OCI-LY7 (cell line): ENCODE data around the gene CCDC181.

ENCODE experiments used
- EZH2phosphoT487 ChIP-seq: fragments of 200-600 bp; sonication (generic); IDR thresholded peaks from 2 replicates; pipeline ENCODE4 v1.6.1; 2018; ENCODE audit warnings: low read depth, borderline replicate concordance, mild to moderate bottlenecking, mixed run types, antibody characterized with exemption, low read length, moderate library complexity, mixed read lengths
- TF ChIP-seq, protein P1 (sequence below): fragments of 200-600 bp; sonication (generic); conservative IDR thresholded peaks from 2 replicates; pipeline ENCODE4 v1.5.1; 2014; ENCODE audit warnings: mild to moderate bottlenecking, antibody characterized with exemption, low read length, moderate library complexity, mixed read lengths

DNA sequence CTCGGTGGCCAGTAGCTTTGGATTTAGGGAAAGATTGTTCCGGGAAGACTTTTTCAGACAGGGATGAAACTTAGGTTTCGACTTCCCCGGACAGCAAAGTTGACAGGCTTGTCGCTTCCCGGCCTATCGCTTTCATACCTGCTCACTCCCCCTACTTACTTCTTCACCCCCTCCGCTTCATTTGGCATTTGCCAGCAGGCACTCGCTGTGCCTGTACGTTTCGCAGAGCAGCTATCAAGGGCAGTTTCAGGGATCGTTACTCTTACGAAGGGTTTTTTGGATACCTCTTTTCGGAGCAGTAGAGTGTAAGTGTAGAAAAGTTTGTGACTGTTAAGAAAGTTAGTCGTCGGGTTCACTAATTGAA is 58.9 kb downstream of the CCDC181 start:
- TF ChIP-seq, protein P1, sequence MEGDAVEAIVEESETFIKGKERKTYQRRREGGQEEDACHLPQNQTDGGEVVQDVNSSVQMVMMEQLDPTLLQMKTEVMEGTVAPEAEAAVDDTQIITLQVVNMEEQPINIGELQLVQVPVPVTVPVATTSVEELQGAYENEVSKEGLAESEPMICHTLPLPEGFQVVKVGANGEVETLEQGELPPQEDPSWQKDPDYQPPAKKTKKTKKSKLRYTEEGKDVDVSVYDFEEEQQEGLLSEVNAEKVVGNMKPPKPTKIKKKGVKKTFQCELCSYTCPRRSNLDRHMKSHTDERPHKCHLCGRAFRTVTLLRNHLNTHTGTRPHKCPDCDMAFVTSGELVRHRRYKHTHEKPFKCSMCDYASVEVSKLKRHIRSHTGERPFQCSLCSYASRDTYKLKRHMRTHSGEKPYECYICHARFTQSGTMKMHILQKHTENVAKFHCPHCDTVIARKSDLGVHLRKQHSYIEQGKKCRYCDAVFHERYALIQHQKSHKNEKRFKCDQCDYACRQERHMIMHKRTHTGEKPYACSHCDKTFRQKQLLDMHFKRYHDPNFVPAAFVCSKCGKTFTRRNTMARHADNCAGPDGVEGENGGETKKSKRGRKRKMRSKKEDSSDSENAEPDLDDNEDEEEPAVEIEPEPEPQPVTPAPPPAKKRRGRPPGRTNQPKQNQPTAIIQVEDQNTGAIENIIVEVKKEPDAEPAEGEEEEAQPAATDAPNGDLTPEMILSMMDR, result no peak
- no peak for TF ChIP-seq EZH2phosphoT487
